Mesendoderm (in vitro differentiated cells): Measurements from ENCODE around the gene SPTBN1.
A peak's percentile ranks its signal among the peaks of the same experiment; 100 is the strongest.

ENCODE experiments used
- DNase-seq: peaks from one replicate; pipeline ENCODE4 v3.0.0; 2013
- H2AK5ac ChIP-seq: 2 replicates; pipeline ENCODE4 v1.6.1; 2013; ENCODE audit warnings: low read length, inconsistent platforms
- H2BK120ac ChIP-seq: 2 replicates; pipeline ENCODE4 v1.6.1; 2013; ENCODE audit warnings: low read depth, mild to moderate bottlenecking, low read length, moderate library complexity, mixed read lengths
- H2BK15ac ChIP-seq: replicated peaks from 2 replicates; pipeline ENCODE4 v1.6.1; 2013; ENCODE audit warnings: low read depth, mild to moderate bottlenecking, moderate library complexity
- H2BK5ac ChIP-seq: 2 replicates; pipeline ENCODE4 v1.6.1; 2013; ENCODE audit warnings: low read length, inconsistent platforms
- H3K18ac ChIP-seq: 2 replicates; pipeline ENCODE4 v1.6.1; 2013; ENCODE audit warnings: mild to moderate bottlenecking, low read length, mixed read lengths
- H3K23ac ChIP-seq: one replicate; pipeline ENCODE4 v1.6.1; 2013; ENCODE audit warnings: low read length
- H3K27ac ChIP-seq: 2 replicates; pipeline ENCODE4 v1.5.1; 2013; ENCODE audit warnings: low read depth, mild to moderate bottlenecking, inconsistent platforms, low read length, moderate library complexity
- H3K27me3 ChIP-seq: 2 replicates; pipeline ENCODE4 v1.6.1; 2013; ENCODE audit warnings: low read length, control low read depth, mild to moderate bottlenecking, inconsistent platforms; ENCODE audit not compliant: insufficient read depth, poor library complexity
- H3K36me3 ChIP-seq: 2 replicates; pipeline ENCODE4 v1.6.1; 2013; ENCODE audit warnings: low read length, inconsistent platforms; ENCODE audit not compliant: control insufficient read depth, insufficient read depth
- H3K4ac ChIP-seq: one replicate; pipeline ENCODE4 v1.6.1; 2013; ENCODE audit warnings: low read depth, mild to moderate bottlenecking, low read length, moderate library complexity
- H3K4me1 ChIP-seq: 2 replicates; pipeline ENCODE4 v1.6.1; 2013; ENCODE audit warnings: low read depth, low read length, inconsistent platforms; ENCODE audit not compliant: control insufficient read depth
- H3K4me2 ChIP-seq: 2 replicates; pipeline ENCODE4 v1.6.1; 2013; ENCODE audit warnings: low read length
- H3K4me3 ChIP-seq: 2 replicates; pipeline ENCODE4 v1.5.1; 2013; ENCODE audit warnings: mild to moderate bottlenecking, low read length
- H3K56ac ChIP-seq: one replicate; pipeline ENCODE4 v1.6.1; 2013; ENCODE audit warnings: low read length
- H3K79me1 ChIP-seq: 2 replicates; pipeline ENCODE4 v1.6.1; 2013; ENCODE audit warnings: low read length, inconsistent platforms
- H3K79me2 ChIP-seq: 2 replicates; pipeline ENCODE4 v1.6.1; 2013; ENCODE audit warnings: mild to moderate bottlenecking, low read length; ENCODE audit not compliant: control insufficient read depth, insufficient read depth
- H3K9ac ChIP-seq: 2 replicates; pipeline ENCODE4 v1.6.1; 2013; ENCODE audit warnings: low read length, inconsistent platforms
- H4K5ac ChIP-seq: one replicate; pipeline ENCODE4 v1.6.1; 2013; ENCODE audit warnings: low read length
- H4K8ac ChIP-seq: one replicate; pipeline ENCODE4 v1.6.1; 2013; ENCODE audit warnings: low read depth, mild to moderate bottlenecking, control low read depth, low read length, moderate library complexity
- WGBS: extraction: QIAGEN DNeasy Blood & Tissue Kit; methylation state at CpG from one replicate; pipeline ENCODE4 v1.1.7; 2013; ENCODE audit warnings: low lambda C conversion rate, missing lambda C conversion rate; ENCODE audit not compliant: insufficient coverage; ENCODE audit errors: extremely low coverage; 5-methylcytosine and 5-hydroxymethylcytosine counted together

Gene SPTBN1

DNA sequence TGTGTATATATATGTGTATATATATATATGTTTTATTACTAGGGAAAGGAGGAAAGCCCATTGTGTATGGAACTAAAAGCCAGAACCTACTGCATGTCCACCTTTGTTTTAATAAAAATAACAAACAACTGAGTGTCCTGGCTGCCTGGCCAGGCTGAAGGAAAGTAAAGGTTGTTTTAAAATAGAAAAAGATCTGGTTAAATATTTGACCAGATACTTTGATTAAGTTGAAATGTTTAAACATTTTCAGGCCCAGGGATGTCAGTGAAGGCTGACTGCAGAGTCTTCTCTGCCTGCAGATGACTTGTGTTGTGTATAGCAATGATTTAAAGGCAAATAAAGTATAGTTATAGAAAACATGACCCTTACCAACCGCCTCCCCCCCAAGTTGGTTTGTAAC, 22.8 kb downstream of the SPTBN1 start:
- no peak overlapping the region for H2BK120ac ChIP-seq
- no peak overlapping the region for H4K8ac ChIP-seq
- no peak overlapping the region for H3K56ac ChIP-seq
- no peak overlapping the region for H3K4me3 ChIP-seq
- no peak overlapping the region for H3K23ac ChIP-seq
- no peak overlapping the region for H3K9ac ChIP-seq
- peaks cover 7% of the 10 kb centered on the region for H3K79me1 ChIP-seq
- H2BK5ac ChIP-seq, result no peak overlapping the region
- H4K5ac ChIP-seq, result no peak overlapping the region
- no CpG with 5 or more reads among the region's 1 CpG for WGBS
- H2BK15ac ChIP-seq, result no peak overlapping the region
- H2AK5ac ChIP-seq, result no peak overlapping the region
- no peak overlapping the region for H3K4ac ChIP-seq
- no peak overlapping the region for H3K4me2 ChIP-seq
- H3K18ac ChIP-seq, result no peak overlapping the region
- H3K4me1 ChIP-seq, result peaks cover 10% of the 10 kb centered on the region
- H3K79me2 ChIP-seq, result no peaks in the 10 kb centered on the region
- H3K27ac ChIP-seq, result no peak overlapping the region
- H3K27me3 ChIP-seq, result no peaks in the 10 kb centered on the region
- DNase-seq, result no peak
- H3K36me3 ChIP-seq, result no peaks in the 10 kb centered on the region

GRCh38 chr2:54479424-54479823, 23.3 kb downstream of the SPTBN1 start:
- Histone ChIP-seq H2BK120ac (no peak overlapping the region), H3K4me2 (no peak overlapping the region), H2BK5ac (no peak overlapping the region), H3K4me1 (peaks cover 10% of the 10 kb centered on the region), H3K56ac (no peak overlapping the region), H3K4me3 (no peak overlapping the region), H3K27me3 (no peaks in the 10 kb centered on the region), H3K79me2 (no peaks in the 10 kb centered on the region), H4K5ac (no peak overlapping the region), H3K9ac (no peak overlapping the region), H3K79me1 (peaks cover 7% of the 10 kb centered on the region), H3K36me3 (no peaks in the 10 kb centered on the region), H4K8ac (no peak overlapping the region), H3K18ac (no peak overlapping the region), H3K23ac (no peak overlapping the region), H3K27ac (no peak overlapping the region), H2BK15ac (no peak overlapping the region), H2AK5ac (no peak overlapping the region), H3K4ac (no peak overlapping the region)
- DNase-seq, result no peak
- WGBS, result no CpG with 5 or more reads among the region's 2 CpGs

- Histone ChIP-seq H2AK5ac (no peak overlapping the region), H4K8ac (no peak overlapping the region), H3K27me3 (no peaks in the 10 kb centered on the region), H3K23ac (no peak overlapping the region), H3K36me3 (no peaks in the 10 kb centered on the region), H3K27ac (no peak overlapping the region), H3K56ac (no peak overlapping the region), H3K18ac (no peak overlapping the region), H2BK15ac (no peak overlapping the region), H4K5ac (no peak overlapping the region), H3K4ac (no peak overlapping the region), H3K4me1 (peaks cover 10% of the 10 kb centered on the region), H3K4me3 (no peak overlapping the region), H3K79me1 (peaks cover 7% of the 10 kb centered on the region), H3K4me2 (no peak overlapping the region), H3K79me2 (no peaks in the 10 kb centered on the region), H2BK120ac (no peak overlapping the region), H2BK5ac (no peak overlapping the region), H3K9ac (no peak overlapping the region)
- DNase-seq, result no peak
- WGBS, result no CpG with 5 or more reads among the region's 2 CpGs
Observed at GRCh38 chr2:54480025-54480424, 23.9 kb downstream of the SPTBN1 start.

DNA sequence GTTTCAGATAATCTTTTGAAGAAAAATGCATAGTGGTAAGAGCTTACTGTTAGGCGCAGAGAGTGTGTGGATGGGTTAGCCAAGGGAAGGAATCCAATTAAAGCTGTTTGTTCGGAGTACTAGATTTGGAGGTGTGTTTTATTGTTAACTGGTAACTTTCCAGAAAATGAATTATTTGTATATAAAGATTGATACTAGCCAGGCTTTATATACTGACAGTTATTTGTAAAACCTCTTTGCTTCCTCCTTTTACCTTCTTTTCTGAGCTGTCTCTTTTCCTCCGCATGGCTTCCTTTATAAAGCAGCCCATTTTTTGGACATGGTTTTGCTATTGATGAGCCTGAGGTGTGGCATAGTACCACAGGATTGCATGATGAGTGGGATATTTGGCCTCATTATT, 25.6 kb downstream of the SPTBN1 start:
- peaks cover 6% of the 10 kb centered on the region for H3K79me1 ChIP-seq
- no peak overlapping the region for H3K23ac ChIP-seq
- no peak overlapping the region for H2BK120ac ChIP-seq
- H3K4me3 ChIP-seq, result no peak overlapping the region
- no peak overlapping the region for H3K4me2 ChIP-seq
- DNase-seq, result no peak
- H4K8ac ChIP-seq, result no peak overlapping the region
- H2BK15ac ChIP-seq, result no peak overlapping the region
- H3K18ac ChIP-seq, result no peak overlapping the region
- no peak overlapping the region for H3K9ac ChIP-seq
- H3K36me3 ChIP-seq, result no peaks in the 10 kb centered on the region
- WGBS, result no CpG with 5 or more reads among the region's 3 CpGs
- no peak overlapping the region for H2AK5ac ChIP-seq
- no peak overlapping the region for H2BK5ac ChIP-seq
- no peak overlapping the region for H3K56ac ChIP-seq
- no peak overlapping the region for H4K5ac ChIP-seq
- no peak overlapping the region for H3K4ac ChIP-seq
- H3K27me3 ChIP-seq, result no peaks in the 10 kb centered on the region
- H3K4me1 ChIP-seq, result peaks cover 10% of the 10 kb centered on the region
- H3K79me2 ChIP-seq, result no peaks in the 10 kb centered on the region
- H3K27ac ChIP-seq, result no peak overlapping the region

DNA sequence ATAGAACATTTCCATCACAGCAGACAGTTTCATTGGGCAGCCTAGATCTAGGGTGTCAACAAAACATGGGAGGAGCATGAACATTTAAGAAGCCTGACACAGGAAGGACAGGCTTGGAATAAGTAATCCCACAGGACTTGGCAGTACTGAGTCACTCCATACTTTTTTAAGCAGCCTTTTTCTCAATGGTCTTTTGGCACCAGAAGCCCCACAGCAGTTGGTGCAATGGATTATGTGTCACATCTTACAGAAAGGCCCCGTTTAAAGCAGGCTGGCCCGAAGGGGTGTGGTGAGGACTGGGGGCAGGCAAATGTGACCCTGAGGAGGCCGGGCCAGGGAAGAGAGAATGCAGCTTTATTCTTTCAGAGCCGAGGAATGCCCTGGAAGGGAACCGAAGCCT, 26.6 kb downstream of the SPTBN1 start:
- H3K79me1 ChIP-seq, result peaks cover 6% of the 10 kb centered on the region
- H3K18ac ChIP-seq, result no peak overlapping the region
- no CpG with 5 or more reads among the region's 5 CpGs for WGBS
- H2BK15ac ChIP-seq, result no peak overlapping the region
- H3K23ac ChIP-seq, result no peak overlapping the region
- H2BK5ac ChIP-seq, result no peak overlapping the region
- no peak overlapping the region for H3K56ac ChIP-seq
- H3K27ac ChIP-seq, result peak overlapping the region; percentile 54
- no peak overlapping the region for H2BK120ac ChIP-seq
- H3K36me3 ChIP-seq, result no peaks in the 10 kb centered on the region
- H3K4me2 ChIP-seq, result no peak overlapping the region
- peak; percentile 73 for DNase-seq
- no peak overlapping the region for H3K9ac ChIP-seq
- H3K4ac ChIP-seq, result no peak overlapping the region
- no peak overlapping the region for H4K5ac ChIP-seq
- H2AK5ac ChIP-seq, result no peak overlapping the region
- H4K8ac ChIP-seq, result no peak overlapping the region
- peaks cover 10% of the 10 kb centered on the region for H3K4me1 ChIP-seq
- H3K4me3 ChIP-seq, result no peak overlapping the region
- H3K27me3 ChIP-seq, result no peaks in the 10 kb centered on the region
- H3K79me2 ChIP-seq, result no peaks in the 10 kb centered on the region

GRCh38 chr2:54483426-54483825, 27.3 kb downstream of the SPTBN1 start:
- Histone ChIP-seq H3K4me3 (no peak overlapping the region), H4K8ac (no peak overlapping the region), H3K4me1 (peaks cover 10% of the 10 kb centered on the region), H2BK120ac (no peak overlapping the region), H3K9ac (no peak overlapping the region), H4K5ac (no peak overlapping the region), H3K79me2 (no peaks in the 10 kb centered on the region), H3K23ac (no peak overlapping the region), H3K4ac (no peak overlapping the region), H2BK5ac (no peak overlapping the region), H2AK5ac (no peak overlapping the region), H3K4me2 (no peak overlapping the region), H2BK15ac (no peak overlapping the region), H3K56ac (no peak overlapping the region), H3K79me1 (peaks cover 4% of the 10 kb centered on the region), H3K27me3 (no peaks in the 10 kb centered on the region), H3K18ac (no peak overlapping the region), H3K27ac (peak overlapping the region; percentile 54), H3K36me3 (no peaks in the 10 kb centered on the region)
- DNase-seq, result peak; percentile 80
- no CpG with 5 or more reads among the region's 5 CpGs for WGBS
